Retinal pigment epithelial cell (primary cell): ENCODE measurements around the gene CCDC191.
A peak's percentile ranks its signal among the peaks of the same experiment; 100 is the strongest.

Experiments used
- DNase-seq: peaks from one replicate; pipeline ENCODE4 v3.0.0-alpha.2; 2010; ENCODE audit warnings: low read depth
- H3K4me3 ChIP-seq: 2 replicates; pipeline ENCODE4 v1.5.1; 2011; ENCODE audit warnings: mild to moderate bottlenecking, low read length, control low read depth, moderate library complexity
- TF ChIP-seq, protein P1 (sequence below): conservative IDR thresholded peaks from 2 replicates; pipeline ENCODE4 v1.5.1; 2011; ENCODE audit warnings: low read depth, low read length, control low read depth, inconsistent platforms

The CCDC191 gene

DNA sequence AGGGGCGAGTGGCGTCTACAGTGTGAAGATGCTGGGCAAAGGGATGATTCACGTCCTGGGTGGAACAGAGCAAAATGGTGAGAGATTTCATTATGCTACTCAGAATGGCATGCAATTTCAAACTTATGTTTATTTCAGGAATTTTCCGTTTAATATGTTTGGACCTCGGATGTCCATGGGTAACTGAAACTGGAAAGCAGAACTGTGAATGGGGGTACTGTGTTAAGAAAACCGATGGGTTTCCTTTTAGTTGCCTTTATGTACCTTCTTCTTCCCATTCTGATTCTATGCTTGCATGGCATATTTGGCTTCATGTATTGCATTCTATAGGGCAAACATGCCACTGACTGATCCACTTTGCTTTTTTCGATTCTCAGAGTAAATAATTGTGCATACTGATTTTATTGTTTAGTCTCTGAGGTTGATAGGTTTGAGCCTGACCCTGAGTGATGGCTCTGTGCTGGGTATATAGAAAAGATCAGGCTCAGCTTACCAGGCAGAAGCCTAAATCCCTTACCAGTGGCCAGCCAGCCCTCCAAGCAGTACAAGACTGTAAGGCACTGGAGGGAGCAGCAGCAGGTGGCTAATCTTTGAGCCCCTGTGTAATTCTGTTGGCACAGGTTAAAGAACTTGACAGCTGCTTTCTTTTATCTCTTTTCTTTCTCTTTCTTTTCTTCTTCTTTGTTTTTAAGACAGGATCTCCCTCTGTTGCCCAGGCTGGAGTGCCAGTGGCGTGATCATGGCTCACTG lies 4.8 kb upstream of the CCDC191 start:
- TF ChIP-seq, protein P1, sequence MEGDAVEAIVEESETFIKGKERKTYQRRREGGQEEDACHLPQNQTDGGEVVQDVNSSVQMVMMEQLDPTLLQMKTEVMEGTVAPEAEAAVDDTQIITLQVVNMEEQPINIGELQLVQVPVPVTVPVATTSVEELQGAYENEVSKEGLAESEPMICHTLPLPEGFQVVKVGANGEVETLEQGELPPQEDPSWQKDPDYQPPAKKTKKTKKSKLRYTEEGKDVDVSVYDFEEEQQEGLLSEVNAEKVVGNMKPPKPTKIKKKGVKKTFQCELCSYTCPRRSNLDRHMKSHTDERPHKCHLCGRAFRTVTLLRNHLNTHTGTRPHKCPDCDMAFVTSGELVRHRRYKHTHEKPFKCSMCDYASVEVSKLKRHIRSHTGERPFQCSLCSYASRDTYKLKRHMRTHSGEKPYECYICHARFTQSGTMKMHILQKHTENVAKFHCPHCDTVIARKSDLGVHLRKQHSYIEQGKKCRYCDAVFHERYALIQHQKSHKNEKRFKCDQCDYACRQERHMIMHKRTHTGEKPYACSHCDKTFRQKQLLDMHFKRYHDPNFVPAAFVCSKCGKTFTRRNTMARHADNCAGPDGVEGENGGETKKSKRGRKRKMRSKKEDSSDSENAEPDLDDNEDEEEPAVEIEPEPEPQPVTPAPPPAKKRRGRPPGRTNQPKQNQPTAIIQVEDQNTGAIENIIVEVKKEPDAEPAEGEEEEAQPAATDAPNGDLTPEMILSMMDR: no peak
- no peak for DNase-seq
- H3K4me3 ChIP-seq: no peak overlapping the region

DNA sequence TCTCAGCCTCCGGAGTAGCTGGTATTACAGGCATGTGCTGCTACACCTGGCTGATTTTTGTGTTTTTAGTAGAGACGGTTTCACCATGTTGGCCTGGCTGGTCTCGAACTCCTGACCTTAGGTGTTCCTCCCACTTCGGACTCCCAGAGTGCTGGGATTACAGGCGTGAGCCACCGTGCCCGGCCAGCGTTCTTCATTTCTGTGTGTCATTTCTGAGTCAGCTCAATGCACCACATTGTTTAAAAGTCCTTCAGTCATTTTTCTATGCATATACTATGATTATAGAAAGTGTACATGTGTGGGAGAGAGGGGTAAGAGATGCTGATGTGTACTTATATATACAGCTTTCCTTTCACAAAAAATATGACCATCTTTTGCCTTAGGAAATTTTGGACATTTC lies 2.3 kb upstream of the CCDC191 start:
- no peak overlapping the region for H3K4me3 ChIP-seq
- TF ChIP-seq, protein P1: no peak
- no peak for DNase-seq

DNA sequence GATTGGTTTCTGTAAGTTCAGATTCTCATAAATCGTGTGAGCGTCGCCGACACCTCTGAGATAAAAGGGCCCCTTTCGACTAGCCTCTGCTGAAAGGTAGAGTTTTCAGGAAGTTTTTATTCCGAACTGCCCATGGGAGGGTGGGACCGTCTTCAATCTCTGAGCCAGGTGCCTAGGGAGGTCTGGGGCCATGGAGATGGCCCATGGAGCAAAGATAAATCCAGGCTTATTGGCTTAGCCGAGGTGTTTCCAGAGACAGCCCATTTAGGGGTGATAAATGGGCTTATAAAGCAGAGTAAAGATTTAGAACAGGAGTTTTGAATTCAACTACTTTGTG lies 653 bp upstream of the CCDC191 start:
- TF ChIP-seq, protein P1: no peak
- no peak for DNase-seq
- peak overlapping the region; percentile 82 for H3K4me3 ChIP-seq

DNA sequence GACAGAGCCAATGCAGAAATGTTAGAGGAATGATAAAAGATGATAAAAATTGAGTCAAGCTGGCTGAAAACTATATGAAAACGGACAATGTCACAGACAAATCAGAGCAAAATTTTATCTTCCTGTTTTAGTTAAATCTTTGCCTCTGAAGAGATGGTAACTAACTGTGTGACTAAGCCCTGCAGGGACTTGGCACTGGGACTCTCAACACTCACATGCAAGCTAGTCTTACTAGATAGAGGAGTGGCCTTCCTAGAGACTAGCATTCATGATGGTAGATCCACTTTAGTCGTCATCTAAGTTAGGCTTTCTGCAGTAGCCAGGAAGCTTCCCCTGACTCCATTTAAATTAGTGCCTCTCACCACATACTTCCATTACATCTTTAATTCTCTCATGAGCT lies 4.1 kb downstream of the CCDC191 start:
- H3K4me3 ChIP-seq: no peak overlapping the region
- TF ChIP-seq, protein P1: no peak
- DNase-seq: no peak

DNA sequence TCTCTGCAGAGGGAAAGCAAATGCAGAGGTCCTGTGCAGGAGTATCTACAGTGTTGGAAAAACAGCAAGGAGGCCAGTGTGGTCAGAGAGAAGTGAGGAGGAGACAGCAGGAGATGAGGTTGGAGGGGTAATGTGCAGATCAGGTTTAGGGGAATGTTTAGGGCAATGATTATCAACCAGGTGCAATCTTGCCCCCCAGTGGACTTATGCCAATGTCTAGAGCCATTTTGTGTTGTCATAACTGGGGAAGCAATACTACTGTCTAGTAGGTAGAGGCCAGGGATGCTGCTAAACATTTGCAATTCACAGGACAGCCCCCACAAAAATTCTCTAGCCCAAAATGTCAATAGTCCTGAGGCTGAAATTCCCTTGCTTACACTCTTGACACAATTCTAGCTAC lies 13.1 kb downstream of the CCDC191 start:
- TF ChIP-seq, protein P1: no peak
- no peak overlapping the region for H3K4me3 ChIP-seq
- no peak for DNase-seq

DNA sequence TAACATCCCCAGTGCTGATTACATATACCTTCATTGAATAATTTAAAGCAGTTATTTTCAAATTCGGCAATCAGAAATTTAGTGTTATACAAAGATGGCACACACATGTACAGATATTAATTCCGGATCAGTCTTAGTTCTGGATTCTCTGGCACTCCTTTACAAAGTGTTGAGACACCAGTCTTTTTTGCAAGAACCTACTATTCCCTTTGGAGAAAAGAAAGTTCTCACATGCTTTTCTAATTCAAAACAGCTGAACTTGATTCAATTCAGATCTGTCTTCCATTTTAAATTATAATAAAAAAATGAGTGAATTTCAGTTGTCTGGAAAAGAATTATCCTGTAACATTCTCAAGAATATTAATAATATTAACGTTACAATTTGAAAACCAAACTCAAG lies 20.4 kb downstream of the CCDC191 start:
- TF ChIP-seq, protein P1: no peak
- DNase-seq: no peak
- no peak overlapping the region for H3K4me3 ChIP-seq

DNA sequence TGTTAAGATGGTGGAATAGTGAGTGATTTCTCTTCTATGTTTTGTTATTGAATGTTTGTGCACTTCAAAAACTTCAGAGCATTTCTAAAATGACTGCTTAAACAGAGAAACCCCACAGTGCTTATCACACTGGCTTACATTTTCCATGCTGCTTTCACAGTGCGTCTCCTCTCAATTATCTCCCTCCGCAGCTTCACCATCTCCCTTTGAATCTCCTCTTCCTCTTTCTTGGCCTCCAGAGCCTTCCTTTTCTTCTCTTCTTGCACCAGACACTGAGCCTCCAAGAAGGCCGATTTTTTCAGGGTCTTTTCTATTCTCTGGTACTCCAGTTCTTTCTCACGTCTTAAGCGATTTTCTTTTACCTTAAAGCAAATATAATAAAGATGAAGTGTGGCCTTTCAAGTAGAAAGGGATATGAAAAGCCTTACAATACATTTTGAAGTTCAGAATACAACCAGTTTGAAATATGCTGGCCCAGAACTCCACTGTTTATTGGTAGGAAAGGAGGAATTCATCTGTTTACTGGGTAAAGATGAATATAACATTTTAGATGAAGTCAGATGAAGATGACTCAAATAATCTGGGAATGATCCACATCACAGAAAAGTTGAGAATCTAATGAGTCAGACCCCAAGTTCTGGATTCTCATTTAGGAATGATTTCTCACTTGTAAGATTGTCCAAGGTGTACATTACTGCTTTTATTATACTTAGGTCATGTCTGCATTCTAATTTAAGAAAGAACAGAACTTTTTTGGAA lies 21.4 kb downstream of the CCDC191 start:
- no peak for DNase-seq
- TF ChIP-seq, protein P1: no peak
- H3K4me3 ChIP-seq: no peak overlapping the region
